GM12801 (cell line): ENCODE results near the gene PFKFB1.

Experiments used
- TF ChIP-seq, protein P1 (sequence below): IDR thresholded peaks from one replicate; pipeline ENCODE4 v1.5.1; 2011; ENCODE audit warnings: control low read depth; ENCODE audit not compliant: insufficient read length; ENCODE audit errors: extremely low read depth

The PFKFB1 gene

DNA sequence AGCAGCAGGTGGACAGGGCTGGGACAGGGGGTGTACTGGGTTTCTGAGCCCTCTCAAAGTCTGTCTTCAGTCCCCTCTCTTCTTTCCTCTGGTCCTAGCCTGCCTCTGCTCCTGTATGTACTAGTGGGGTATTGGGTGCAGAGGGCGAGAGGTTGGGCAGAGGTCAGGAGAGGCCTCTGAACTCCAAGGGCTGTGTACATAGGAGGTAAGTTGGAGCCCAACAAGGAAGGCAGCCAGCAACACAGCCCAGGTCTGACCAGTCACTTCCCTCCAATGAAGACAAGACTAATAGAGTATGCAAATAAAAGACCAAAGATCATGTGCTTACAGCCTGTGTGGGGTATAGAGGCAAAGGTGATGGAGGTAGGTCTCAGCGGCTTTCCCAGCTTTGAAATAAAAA is at the start of gene PFKFB1:
PFKFB1 (minus strand) TSS at position 90 of the 400 bp plus-strand sequence. CDS start 181 bp downstream, outside the sequence.
- TF ChIP-seq, protein P1, sequence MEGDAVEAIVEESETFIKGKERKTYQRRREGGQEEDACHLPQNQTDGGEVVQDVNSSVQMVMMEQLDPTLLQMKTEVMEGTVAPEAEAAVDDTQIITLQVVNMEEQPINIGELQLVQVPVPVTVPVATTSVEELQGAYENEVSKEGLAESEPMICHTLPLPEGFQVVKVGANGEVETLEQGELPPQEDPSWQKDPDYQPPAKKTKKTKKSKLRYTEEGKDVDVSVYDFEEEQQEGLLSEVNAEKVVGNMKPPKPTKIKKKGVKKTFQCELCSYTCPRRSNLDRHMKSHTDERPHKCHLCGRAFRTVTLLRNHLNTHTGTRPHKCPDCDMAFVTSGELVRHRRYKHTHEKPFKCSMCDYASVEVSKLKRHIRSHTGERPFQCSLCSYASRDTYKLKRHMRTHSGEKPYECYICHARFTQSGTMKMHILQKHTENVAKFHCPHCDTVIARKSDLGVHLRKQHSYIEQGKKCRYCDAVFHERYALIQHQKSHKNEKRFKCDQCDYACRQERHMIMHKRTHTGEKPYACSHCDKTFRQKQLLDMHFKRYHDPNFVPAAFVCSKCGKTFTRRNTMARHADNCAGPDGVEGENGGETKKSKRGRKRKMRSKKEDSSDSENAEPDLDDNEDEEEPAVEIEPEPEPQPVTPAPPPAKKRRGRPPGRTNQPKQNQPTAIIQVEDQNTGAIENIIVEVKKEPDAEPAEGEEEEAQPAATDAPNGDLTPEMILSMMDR, result no peak

DNA sequence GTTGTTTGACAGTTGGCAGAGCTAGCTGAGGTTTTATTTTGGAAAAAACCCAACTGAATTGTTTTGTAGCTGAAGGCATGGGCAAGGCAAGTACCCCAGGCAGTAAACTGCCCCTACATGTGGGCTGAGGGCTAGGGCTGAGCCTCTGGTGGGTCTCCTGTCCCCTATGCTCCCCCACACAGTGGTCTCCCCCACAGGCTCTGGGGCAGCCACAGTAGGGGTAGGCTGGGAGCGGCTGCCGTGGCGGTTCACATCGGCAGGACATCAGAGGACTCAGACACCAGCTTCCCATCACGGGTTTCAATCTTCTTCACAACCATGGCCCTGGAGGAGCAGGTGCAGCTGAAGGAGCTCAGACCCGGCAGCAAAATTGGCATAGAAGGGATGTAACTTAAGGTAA is 47.5 kb upstream of the PFKFB1 start:
- TF ChIP-seq, protein P1, result no peak

DNA sequence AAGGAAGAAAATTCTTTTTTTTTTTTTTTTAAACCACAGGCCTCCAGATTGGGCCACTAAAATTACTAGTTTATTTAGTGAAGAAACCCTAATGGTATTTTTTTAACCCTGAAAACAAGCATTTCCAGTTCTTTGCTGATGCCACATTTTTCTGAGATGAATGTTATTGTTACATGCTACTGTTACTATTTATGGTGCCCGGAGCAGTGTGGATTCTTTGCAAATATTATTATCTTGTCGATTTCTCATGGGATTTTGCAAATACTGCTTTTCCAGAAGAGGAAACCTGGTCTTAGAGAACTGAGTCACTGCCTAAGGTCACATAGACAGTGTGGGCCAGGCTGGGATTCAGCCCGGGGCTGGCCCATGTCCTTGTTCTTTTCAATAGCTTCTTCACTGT is 45.5 kb upstream of the PFKFB1 start:
- TF ChIP-seq, protein P1, result no peak

DNA sequence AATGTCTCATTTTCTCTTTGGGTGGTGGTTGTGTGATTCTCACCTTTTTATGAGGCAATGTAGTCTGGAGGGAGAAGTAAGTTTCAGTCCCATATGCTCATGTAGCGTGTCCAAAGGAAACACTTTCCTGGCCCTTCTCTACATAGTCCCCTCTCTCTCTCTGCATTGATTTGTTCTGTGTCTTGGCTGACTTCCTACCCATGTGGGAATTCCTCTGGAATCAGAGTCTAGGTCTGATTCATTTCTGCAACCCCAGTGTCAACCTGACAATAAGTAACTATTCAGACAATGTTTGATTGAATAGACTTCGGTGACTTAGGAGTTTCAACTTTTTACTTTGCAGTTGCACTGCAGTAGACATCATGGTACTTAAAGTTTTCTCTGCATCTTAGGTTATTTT is 39.4 kb upstream of the PFKFB1 start:
- TF ChIP-seq, protein P1, result no peak

DNA sequence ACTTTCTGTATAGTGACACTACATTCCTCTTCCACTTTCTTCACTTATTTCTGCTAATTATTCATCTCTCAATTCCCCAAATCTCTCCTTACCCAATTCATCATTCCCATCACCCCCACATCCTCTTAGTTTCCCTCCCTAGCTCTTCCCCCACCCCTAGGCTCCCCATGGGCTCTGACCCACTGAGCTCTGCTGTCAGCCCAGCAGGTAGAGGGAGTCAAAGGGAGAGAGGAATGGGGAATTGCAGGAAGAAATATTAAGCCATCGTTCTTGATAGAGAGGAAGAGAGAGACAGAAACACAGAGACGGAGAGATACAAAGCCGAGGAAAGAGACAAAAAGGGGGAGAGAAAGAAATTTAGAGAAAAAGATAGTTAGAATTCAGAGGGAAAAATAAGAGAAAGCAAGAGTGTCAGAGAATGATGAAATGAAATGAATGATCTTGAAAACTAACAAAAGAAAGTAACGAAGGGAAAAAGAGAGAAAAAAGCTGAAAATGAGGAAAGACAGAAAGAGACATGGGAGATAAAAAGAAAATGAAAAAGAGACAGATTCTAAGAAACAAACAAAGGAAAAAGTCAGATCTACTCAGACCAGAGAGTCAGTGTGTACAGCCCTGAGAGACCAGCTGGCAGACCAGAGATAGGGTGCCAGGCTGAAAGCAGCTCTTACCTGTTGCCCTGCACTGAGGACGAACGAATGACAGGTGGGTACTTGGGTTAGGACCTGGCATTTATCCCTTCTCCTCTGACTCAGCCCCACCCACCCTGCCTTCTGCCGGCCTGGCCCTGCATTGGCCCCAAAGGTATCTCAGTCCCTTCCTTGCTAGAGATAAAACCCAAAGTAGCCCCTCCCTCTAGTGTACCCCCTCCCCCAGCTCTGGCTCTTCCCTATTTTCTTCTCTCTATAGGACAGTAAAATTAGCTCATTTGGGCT is 36.5 kb upstream of the PFKFB1 start, which contains the start of gene ALAS2:
ALAS2 (minus strand) TSS at position 707 of the 935 bp plus-strand sequence. CDS start 4,977 bp downstream, outside the sequence.
- TF ChIP-seq, protein P1, result no peak

DNA sequence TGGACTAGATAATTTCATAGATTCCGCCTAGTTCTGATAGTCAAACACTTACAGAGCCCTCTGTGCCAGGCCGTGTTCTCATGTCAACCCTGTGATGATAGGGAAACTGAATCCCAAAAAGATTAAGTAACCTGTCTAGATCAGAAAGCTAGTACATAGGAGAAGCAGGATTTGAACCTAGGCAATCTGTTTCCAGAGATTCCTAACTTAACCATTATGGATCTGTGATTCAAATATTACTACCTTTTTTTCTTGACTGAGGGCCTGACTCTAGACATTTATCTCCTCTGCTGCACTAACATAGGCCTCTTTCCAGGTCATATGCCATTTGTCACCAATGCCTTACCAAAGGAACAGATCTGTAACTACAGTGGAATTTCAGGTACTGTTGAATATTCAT is 35.3 kb upstream of the PFKFB1 start:
- TF ChIP-seq, protein P1, result no peak

DNA sequence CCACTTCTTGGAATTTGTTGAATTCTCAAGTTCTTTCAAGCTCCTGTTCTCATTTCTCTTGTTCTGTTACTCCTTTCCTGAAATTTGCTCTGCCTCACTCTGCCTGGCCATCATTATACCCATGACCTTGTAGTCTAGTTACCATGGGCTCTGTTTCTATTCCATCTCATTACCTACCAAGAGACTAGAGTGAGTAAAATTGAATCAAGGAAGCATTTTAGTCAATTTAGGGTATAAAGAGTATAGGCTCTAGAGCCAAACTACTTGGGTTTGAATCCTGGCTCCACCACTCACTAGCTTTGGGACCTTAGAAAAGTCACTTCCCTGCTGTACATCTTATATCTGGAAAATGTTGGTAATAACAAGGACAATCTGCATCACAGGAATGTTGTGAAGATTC is 34.6 kb upstream of the PFKFB1 start:
- TF ChIP-seq, protein P1, result no peak
